Globus pallidus (tissue), 1 donor: Measurements from ENCODE around the gene AFF3.
"Not testable (repeated sequence)": the region's sequence is repeated elsewhere in the genome, so short reads cannot be mapped to it uniquely, and the experiment has no call there.

Source experiments
- DNase-seq: peaks from one replicate; pipeline ENCODE4 v3.0.0-alpha.2; 2015; ENCODE audit warnings: low spot score

The AFF3 gene

GRCh38 chr2:99753505-99753904 is 388.9 kb downstream of the AFF3 start:
- no peak for DNase-seq

GRCh38 chr2:99748344-99748743 is 394.0 kb downstream of the AFF3 start:
- no peak for DNase-seq

- DNase-seq: no peak
Measured at GRCh38 chr2:99747842-99748241, 394.5 kb downstream of the AFF3 start.

GRCh38 chr2:99743146-99743545 is 399.2 kb downstream of the AFF3 start:
- peak; percentile 44 for DNase-seq

- no peak for DNase-seq
Measured at GRCh38 chr2:99737537-99737936, 404.9 kb downstream of the AFF3 start.

- DNase-seq: no peak
Measured at GRCh38 chr2:99735753-99736152, 406.6 kb downstream of the AFF3 start.

GRCh38 chr2:99735314-99735713 is 407.1 kb downstream of the AFF3 start:
- DNase-seq: not testable (repeated sequence)

- DNase-seq: no peak
Measured at GRCh38 chr2:99734236-99734635, 408.2 kb downstream of the AFF3 start.

GRCh38 chr2:99729104-99730025 is 413.0 kb downstream of the AFF3 start:
- DNase-seq: no peak

- DNase-seq: no peak
Measured at GRCh38 chr2:99728166-99728565, 414.2 kb downstream of the AFF3 start.

GRCh38 chr2:99727199-99727598 is 415.2 kb downstream of the AFF3 start:
- no peak for DNase-seq

- DNase-seq: no peak
Measured at GRCh38 chr2:99726691-99727090, 415.7 kb downstream of the AFF3 start.

- no peak for DNase-seq
Measured at GRCh38 chr2:99725820-99726219, 416.6 kb downstream of the AFF3 start.

GRCh38 chr2:99722476-99722875 is 419.9 kb downstream of the AFF3 start:
- DNase-seq: no peak

- no peak for DNase-seq
Measured at GRCh38 chr2:99719102-99719501, 423.3 kb downstream of the AFF3 start.

- no peak for DNase-seq
Measured at GRCh38 chr2:99715956-99716355, 426.4 kb downstream of the AFF3 start.

- DNase-seq: no peak
Measured at GRCh38 chr2:99714349-99714748, 428.0 kb downstream of the AFF3 start.

GRCh38 chr2:99711144-99711543 is 431.2 kb downstream of the AFF3 start:
- no peak for DNase-seq

- no peak for DNase-seq
Measured at GRCh38 chr2:99710721-99711120, 431.7 kb downstream of the AFF3 start.

- DNase-seq: no peak
Measured at GRCh38 chr2:99709229-99709628, 433.2 kb downstream of the AFF3 start.

- DNase-seq: no peak
Measured at GRCh38 chr2:99708231-99708630, 434.2 kb downstream of the AFF3 start.

GRCh38 chr2:99707592-99707991 is 434.8 kb downstream of the AFF3 start:
- DNase-seq: no peak

- no peak for DNase-seq
Measured at GRCh38 chr2:99706735-99707134, 435.7 kb downstream of the AFF3 start.

- DNase-seq: no peak
Measured at GRCh38 chr2:99701503-99701902, 440.9 kb downstream of the AFF3 start.
